ENCODE data around the gene PLEKHG2.
"Not testable (repeated sequence)": the region's sequence is repeated elsewhere in the genome, so short reads cannot be mapped to it uniquely, and the experiment has no call there.

PLEKHG2 gene

GRCh38 chr19:39412100-39412866 is at the start of gene PLEKHG2:
Gene PLEKHG2 (plus strand): TSS chr19:39412669. CDS start chr19:39414087, 1,418 bp downstream.
- DNase-seq = peak; percentile 97

- no peak for DNase-seq
Observed at GRCh38 chr19:39362682-39363657, 49.5 kb upstream of the PLEKHG2 start.

- DNase-seq = no peak
Observed at GRCh38 chr19:39363901-39364457, 48.5 kb upstream of the PLEKHG2 start.

- DNase-seq = no peak
Observed at GRCh38 chr19:39365531-39365930, 46.9 kb upstream of the PLEKHG2 start.

- no peak for DNase-seq
Observed at GRCh38 chr19:39369200-39369599, 43.3 kb upstream of the PLEKHG2 start.

- no peak for DNase-seq
Observed at GRCh38 chr19:39370735-39371134, 41.7 kb upstream of the PLEKHG2 start.

- DNase-seq = no peak
Observed at GRCh38 chr19:39372047-39372802, 40.2 kb upstream of the PLEKHG2 start.

- DNase-seq = no peak
Observed at GRCh38 chr19:39372941-39373340, 39.5 kb upstream of the PLEKHG2 start.

- no peak for DNase-seq
Observed at GRCh38 chr19:39375929-39376328, 36.5 kb upstream of the PLEKHG2 start.

GRCh38 chr19:39377373-39378362 is 34.8 kb upstream of the PLEKHG2 start:
- DNase-seq = no peak

- DNase-seq = not testable (repeated sequence)
Observed at GRCh38 chr19:39379366-39379765, 33.1 kb upstream of the PLEKHG2 start.

GRCh38 chr19:39379865-39380396 is 32.5 kb upstream of the PLEKHG2 start:
- DNase-seq = no peak

- DNase-seq = no peak
Observed at GRCh38 chr19:39380521-39381502, 31.7 kb upstream of the PLEKHG2 start.

- no peak for DNase-seq
Observed at GRCh38 chr19:39381910-39382611, 30.4 kb upstream of the PLEKHG2 start.

GRCh38 chr19:39382991-39383828 is 29.3 kb upstream of the PLEKHG2 start:
- no peak for DNase-seq

- no peak for DNase-seq
Observed at GRCh38 chr19:39384839-39385568, 27.5 kb upstream of the PLEKHG2 start.

GRCh38 chr19:39385629-39386411 is 26.6 kb upstream of the PLEKHG2 start:
- DNase-seq = no peak
